ENCODE measurements around the gene ARFGEF2.

The ARFGEF2 gene

DNA sequence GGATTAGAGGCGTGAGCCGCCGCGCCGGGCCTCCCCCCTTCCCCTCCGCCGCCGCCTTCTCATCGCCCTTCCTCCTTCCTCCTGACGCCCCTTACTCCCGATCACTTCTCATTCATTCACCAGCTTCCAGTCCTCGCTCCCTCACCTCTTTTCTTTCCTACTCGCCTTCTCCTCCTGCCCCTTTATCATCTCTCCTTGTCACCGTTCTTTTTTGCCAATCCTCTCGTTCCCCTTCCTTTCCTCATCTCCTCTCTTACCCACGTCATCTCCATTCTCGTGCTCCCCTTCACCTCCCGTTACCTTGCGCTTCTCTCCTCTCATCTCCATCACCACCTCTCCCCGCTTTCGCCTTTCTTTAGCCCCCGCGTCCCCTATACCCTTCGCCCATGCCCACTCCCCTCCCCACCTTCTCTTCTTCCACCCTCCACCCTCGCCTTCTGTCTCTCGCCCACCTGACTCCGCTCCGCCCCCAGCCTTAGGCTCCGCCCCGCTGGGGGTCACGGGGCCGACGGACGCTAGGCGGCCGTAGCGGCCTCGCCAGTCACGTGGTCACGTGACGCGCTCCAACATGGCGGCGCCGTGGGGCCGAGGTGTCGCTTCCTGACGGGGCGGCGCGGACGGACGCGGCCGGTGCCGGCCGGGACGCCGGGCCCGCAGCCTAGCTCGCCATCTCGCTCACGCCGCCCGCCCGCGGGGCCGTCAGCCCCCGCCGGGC lies at the start of gene ARFGEF2:
ARFGEF2 (plus strand) TSS at position 544 of the 715 bp plus-strand sequence. CDS start 179 bp downstream, outside the sequence.
- peak; percentile 84 for DNase-seq (ENCODE audit: low read depth)
- H3K4me3 ChIP-seq (ENCODE audit: low read length), result peak within 1 kb of the TSS; percentile 94
- TF ChIP-seq, protein P1, sequence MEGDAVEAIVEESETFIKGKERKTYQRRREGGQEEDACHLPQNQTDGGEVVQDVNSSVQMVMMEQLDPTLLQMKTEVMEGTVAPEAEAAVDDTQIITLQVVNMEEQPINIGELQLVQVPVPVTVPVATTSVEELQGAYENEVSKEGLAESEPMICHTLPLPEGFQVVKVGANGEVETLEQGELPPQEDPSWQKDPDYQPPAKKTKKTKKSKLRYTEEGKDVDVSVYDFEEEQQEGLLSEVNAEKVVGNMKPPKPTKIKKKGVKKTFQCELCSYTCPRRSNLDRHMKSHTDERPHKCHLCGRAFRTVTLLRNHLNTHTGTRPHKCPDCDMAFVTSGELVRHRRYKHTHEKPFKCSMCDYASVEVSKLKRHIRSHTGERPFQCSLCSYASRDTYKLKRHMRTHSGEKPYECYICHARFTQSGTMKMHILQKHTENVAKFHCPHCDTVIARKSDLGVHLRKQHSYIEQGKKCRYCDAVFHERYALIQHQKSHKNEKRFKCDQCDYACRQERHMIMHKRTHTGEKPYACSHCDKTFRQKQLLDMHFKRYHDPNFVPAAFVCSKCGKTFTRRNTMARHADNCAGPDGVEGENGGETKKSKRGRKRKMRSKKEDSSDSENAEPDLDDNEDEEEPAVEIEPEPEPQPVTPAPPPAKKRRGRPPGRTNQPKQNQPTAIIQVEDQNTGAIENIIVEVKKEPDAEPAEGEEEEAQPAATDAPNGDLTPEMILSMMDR (conservative IDR thresholded peaks at IDR 0.05; ENCODE audit: low read length), result no peak

DNA sequence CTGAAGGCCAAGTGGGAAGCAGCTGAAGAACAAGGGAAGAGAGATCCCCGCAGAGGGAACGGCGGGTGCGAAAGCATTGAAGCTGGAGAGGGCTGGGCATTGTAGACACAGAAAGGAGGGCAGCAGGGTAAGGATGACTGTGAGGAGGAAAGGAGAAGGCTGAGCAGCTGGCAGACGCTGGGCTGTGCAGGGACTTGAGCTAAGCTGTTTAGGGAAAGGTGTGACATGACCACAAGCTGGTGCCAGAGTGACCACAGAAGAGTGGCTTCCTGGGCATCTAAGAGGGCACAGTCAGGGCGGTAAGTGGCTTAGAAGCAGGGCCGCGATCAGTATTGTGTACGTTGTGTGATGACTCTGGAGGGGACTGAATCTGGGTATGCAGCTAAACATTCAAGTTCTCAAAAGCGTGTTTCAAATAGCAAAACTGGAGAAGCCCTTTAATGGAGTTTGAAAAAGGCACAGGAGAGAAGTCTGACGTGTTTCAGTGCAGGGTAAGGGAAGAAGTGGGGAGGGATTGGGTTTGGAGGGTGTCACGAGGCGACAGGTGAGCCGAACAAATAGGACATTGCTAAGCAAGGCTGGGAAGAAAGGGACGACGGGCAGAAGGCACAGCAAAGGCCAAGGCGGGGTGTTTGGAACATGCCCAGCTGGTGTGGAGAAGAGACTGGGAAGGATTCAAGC lies 46.1 kb upstream of the ARFGEF2 start:
- TF ChIP-seq, protein P1 (conservative IDR thresholded peaks at IDR 0.05; ENCODE audit: low read length), result no peak
- DNase-seq (ENCODE audit: low read depth), result no peak
- H3K4me3 ChIP-seq (ENCODE audit: low read length), result no peak overlapping the region

DNA sequence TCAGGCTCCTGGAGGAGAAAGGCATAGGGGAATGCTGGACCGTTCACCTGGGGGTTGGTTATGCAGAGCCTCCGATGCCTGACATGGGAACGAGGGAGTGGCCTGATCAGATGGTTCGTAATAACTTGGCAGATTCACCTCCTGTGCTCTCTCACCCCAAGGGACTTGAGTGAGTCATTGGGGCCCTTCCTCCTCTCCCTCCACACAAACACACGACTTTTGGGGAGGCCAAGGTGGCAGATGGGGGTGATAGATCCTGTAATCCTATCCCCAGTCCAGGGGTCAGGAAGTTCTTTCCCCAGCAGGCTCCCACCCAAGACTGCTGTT lies 45.6 kb upstream of the ARFGEF2 start:
- peak; percentile 38 for DNase-seq (ENCODE audit: low read depth)
- no peak overlapping the region for H3K4me3 ChIP-seq (ENCODE audit: low read length)
- TF ChIP-seq, protein P1 (conservative IDR thresholded peaks at IDR 0.05; ENCODE audit: low read length), result no peak

DNA sequence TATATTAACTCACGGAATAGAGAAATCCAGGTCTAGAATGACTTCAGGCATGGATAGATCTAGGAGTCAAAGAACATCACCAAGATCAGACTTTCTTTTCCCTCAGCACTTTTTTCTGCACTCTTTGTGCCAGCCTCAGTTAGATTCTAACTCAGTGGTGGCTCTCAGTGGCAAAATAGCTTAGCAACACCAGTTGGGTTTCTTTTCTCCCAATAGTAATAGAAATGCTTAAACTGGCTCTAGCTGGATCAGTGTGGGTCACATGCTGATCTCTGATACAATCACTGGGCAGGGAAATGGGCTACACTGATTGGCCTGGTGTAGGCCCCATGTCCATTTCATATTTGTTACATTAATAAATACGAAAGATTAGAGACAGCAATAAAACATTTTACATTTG lies 44.2 kb upstream of the ARFGEF2 start:
- TF ChIP-seq, protein P1 (conservative IDR thresholded peaks at IDR 0.05; ENCODE audit: low read length), result no peak
- no peak overlapping the region for H3K4me3 ChIP-seq (ENCODE audit: low read length)
- no peak for DNase-seq (ENCODE audit: low read depth)

DNA sequence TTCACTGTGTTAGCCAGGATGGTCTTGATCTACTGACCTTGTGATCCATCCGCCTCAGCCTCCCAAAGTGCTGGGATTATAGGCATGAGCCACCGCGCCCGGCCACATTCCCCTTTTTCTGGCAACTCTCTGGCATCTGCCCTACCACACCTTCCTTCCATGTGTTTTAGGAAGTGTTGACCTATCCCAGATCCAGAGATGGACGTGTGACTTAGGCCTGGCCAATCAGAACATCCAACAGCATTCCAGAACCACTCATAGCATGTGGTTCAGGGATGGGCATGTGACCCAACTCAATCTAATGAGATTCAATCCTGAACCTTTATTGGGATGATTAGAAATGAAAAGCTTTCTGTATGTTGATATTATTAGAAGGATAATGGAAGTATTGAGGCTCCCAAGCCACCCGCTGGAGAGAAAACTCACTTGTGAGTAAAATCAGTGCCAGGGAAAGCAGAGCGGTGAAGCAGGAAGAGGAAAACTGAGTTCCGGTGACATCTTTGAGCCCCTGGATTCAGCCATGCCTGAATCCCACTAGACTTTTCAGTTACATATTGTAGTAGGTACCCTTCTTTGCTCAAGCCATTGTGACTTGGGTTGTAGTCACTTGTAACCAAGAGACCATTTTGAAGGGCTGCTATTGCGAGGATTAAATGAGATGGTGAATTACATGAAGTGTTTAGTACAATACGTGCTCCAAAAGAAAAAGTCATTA lies 42.8 kb upstream of the ARFGEF2 start:
- TF ChIP-seq, protein P1 (conservative IDR thresholded peaks at IDR 0.05; ENCODE audit: low read length), result no peak
- no peak for DNase-seq (ENCODE audit: low read depth)
- H3K4me3 ChIP-seq (ENCODE audit: low read length), result no peak overlapping the region

DNA sequence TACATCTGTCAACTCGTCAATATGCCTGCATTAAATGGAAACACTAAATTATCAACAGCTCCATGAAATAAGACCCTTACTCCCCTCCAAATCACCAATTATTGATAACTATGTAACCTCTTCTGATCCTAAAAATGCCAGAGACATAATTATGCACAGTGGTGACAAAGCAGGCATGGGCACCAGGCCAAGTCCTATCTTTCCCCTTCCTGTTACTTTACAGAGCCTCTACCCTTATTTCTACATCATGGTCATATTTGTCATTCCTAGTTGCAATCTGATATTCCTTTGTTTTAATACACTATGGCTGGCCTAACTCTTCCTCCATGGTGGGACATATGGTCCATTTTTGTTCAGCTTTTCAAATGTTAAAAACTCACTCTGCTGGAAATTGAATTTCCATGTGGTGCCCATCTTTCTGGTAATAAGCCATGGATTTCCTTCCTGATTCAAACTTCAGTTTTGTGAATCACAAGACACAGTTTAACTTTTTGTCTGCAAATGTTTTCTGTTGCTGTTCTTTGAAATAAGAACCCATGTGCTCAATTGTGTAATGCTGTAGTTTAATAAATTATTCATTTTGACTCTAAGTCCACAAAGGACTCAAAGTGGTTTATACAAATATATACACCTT lies 41.8 kb upstream of the ARFGEF2 start:
- DNase-seq (ENCODE audit: low read depth), result peak; percentile 25
- no peak overlapping the region for H3K4me3 ChIP-seq (ENCODE audit: low read length)
- TF ChIP-seq, protein P1 (conservative IDR thresholded peaks at IDR 0.05; ENCODE audit: low read length), result no peak
